ENCODE measurements around the gene ITGB7.

GRCh38 chr12:53147181-53147580 lies 59.9 kb downstream of the ITGB7 start:
- TF ChIP-seq POLR2AphosphoS5 (IDR thresholded peaks at IDR 0.05; ENCODE audit: low read depth, low read length) (no peak), FOXP2 (optimal IDR thresholded peaks at IDR 0.05; ENCODE audit: borderline replicate concordance, extremely low read depth, extremely low read length, insufficient read depth) (no peak), REST (IDR thresholded peaks at IDR 0.05; ENCODE audit: insufficient read depth in 1 of 2, low read depth in 2 of 2, low read length in 2 of 2) (no peak)

Measured in PFSK-1 (cell line).